Colonic mucosa (tissue), 4 donors: ENCODE results near the gene FAM209B. TPM values are rescaled to one million over a fixed set of nuclear protein-coding genes. Genes with fewer than 3 reads are reported as not detected.
"Not testable (repeated sequence)": the region's sequence is repeated elsewhere in the genome, so short reads cannot be mapped to it uniquely, and the experiment has no call there.

Experiments
- DNase-seq: peaks from one replicate; pipeline ENCODE4 v3.0.0-alpha.2; 2020
- H3K27ac ChIP-seq: fragments of 200-600 bp; one replicate; pipeline ENCODE4 v1.8.0; 2021
- H3K27me3 ChIP-seq: fragments of 200-600 bp; one replicate; pipeline ENCODE4 v1.8.0; 2021
- H3K36me3 ChIP-seq: fragments of 200-600 bp; one replicate; pipeline ENCODE4 v1.8.0; 2021
- H3K4me1 ChIP-seq: fragments of 200-600 bp; one replicate; pipeline ENCODE4 v1.8.0; 2021; ENCODE audit warnings: mild to moderate bottlenecking
- H3K4me3 ChIP-seq: fragments of 200-600 bp; one replicate; pipeline ENCODE4 v1.8.0; 2021
- H3K9ac ChIP-seq, 2 donors: one replicate each; pipeline ENCODE4 v1.7.0; 2013; ENCODE audit warnings: control low read depth in 2 of 2, low read depth in 2 of 2, low read length in 2 of 2
- H3K9me3 ChIP-seq: fragments of 200-600 bp; one replicate; pipeline ENCODE4 v1.8.0; 2021
- intact Hi-C: fragments of 100-400 bp; cut with DNase I; formaldehyde crosslinking; loops from one replicate; pipeline ENCODE4 v1.14.1; 2022
- total RNA-seq, 2 donors: library from RNA; stranded (reverse); fragmentation: NEBNext Ultra II Directional in 1 of 2; extraction: Animal tissue kit (Norgen Biotek cat#: 25700) in 1 of 2; gene quantifications; one replicate each; pipeline ENCODE4 v1.2.1, GENCODE V29; 2021
- TF ChIP-seq, protein P1 (sequence below): fragments of 200-600 bp; IDR thresholded peaks from one replicate; pipeline ENCODE4 v1.8.0; 2022; ENCODE audit warnings: antibody characterized with exemption, mild to moderate bottlenecking
- donor health status: healthy.
- donor health status: DM: no; HTN: no; CAD: no.
- donor health status: DM: no; HTN: no; CAD: no.

Gene FAM209B, protein sequence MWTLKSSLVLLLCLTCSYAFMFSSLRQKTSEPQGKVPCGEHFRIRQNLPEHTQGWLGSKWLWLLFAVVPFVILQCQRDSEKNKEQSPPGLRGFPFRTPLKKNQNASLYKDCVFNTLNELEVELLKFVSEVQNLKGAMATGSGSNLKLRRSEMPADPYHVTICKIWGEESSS
- under 1 TPM in 1 of 2 donors, not detected in 1; 0.37 TPM for total RNA-seq

DNA sequence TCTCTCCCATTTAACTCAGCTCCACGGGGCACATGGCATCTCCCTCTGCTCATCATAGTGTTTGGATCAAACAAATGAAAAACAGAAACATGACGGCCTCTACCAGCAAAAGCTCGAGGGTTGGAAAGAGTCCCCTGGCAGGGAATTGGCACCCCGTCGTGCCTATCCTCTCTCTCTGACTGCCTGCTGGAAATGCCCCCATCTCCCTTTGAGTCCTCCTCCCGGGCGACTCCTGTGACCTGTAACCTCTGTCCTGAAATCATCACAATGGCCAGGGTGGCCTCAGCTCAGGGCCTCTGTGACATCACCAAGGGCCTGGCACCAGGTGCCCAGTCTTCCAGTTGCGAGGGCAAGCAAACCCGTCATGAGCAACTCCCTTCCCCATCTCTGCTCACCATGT is at the start of gene FAM209B:
Gene FAM209B, plus strand, starts transcription at position 301 of the 400 bp plus-strand sequence. Its CDS starts 96 bp downstream, at position 397.
- H3K9ac ChIP-seq, H3K27ac ChIP-seq, H3K9me3 ChIP-seq, H3K27me3 ChIP-seq, intact Hi-C loops, H3K36me3 ChIP-seq, H3K4me1 ChIP-seq, H3K4me3 ChIP-seq, DNase-seq: not testable (repeated sequence)

DNA sequence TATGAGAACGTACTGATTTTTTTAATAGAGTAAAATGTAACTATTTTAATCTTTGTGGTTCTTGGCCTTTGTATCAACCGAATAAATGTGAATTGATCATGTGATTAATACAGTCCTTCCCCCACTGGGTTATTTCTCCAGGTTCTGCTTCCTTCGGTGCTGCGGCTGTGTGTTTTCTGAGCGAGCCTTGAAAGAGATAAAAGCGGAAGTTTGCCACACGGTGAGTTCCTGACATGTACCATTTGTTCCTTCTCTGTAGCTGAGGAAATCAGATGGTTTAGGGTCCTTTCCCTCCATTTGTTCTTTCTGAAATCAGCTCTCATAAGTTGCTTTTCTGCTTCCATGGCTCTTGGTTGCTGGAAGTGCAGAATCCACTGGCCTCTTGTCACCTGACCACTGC is 49.1 kb upstream of the FAM209B start:
- H3K4me3 ChIP-seq, result no peak overlapping the region
- no peak overlapping the region for H3K9ac ChIP-seq
- no peaks in the 10 kb centered on the region for H3K9me3 ChIP-seq
- H3K36me3 ChIP-seq, result peaks cover 7% of the 10 kb centered on the region
- no peak for DNase-seq
- H3K27ac ChIP-seq, result no peak overlapping the region
- intact Hi-C loops, result no loop called here
- H3K4me1 ChIP-seq, result no peaks in the 10 kb centered on the region
- H3K27me3 ChIP-seq, result no peaks in the 10 kb centered on the region
- TF ChIP-seq, protein P1, sequence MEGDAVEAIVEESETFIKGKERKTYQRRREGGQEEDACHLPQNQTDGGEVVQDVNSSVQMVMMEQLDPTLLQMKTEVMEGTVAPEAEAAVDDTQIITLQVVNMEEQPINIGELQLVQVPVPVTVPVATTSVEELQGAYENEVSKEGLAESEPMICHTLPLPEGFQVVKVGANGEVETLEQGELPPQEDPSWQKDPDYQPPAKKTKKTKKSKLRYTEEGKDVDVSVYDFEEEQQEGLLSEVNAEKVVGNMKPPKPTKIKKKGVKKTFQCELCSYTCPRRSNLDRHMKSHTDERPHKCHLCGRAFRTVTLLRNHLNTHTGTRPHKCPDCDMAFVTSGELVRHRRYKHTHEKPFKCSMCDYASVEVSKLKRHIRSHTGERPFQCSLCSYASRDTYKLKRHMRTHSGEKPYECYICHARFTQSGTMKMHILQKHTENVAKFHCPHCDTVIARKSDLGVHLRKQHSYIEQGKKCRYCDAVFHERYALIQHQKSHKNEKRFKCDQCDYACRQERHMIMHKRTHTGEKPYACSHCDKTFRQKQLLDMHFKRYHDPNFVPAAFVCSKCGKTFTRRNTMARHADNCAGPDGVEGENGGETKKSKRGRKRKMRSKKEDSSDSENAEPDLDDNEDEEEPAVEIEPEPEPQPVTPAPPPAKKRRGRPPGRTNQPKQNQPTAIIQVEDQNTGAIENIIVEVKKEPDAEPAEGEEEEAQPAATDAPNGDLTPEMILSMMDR, result no peak

DNA sequence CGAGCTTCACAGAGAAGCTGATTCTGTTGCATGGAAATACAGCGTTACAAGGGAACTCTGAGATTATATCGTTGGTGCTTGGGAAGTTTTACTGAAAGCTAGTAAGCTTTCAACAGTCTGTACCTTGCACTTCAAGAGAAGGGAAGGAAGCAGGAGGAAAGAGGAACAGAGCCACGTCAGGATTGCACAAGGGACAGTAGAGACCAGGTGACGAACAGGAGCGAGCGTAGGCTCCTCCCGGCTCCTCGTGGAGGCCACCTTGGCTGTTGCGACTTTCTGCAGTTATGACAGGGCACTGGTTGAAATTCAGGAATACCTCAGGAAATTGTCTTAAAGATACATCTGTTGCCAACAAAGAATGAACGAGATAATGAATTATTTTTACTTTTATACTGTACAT is 45.8 kb upstream of the FAM209B start:
- H3K36me3 ChIP-seq, result peaks cover 3% of the 10 kb centered on the region
- no peak overlapping the region for H3K9ac ChIP-seq
- no peak overlapping the region for H3K4me3 ChIP-seq
- TF ChIP-seq, protein P1, result no peak
- intact Hi-C loops, result no loop called here
- H3K4me1 ChIP-seq, result no peaks in the 10 kb centered on the region
- DNase-seq, result no peak
- H3K9me3 ChIP-seq, result no peaks in the 10 kb centered on the region
- no peaks in the 10 kb centered on the region for H3K27me3 ChIP-seq
- H3K27ac ChIP-seq, result no peak overlapping the region

- Histone ChIP-seq H3K4me1 (no peaks in the 10 kb centered on the region), H3K27ac (no peak overlapping the region), H3K27me3 (no peaks in the 10 kb centered on the region), H3K36me3 (peaks cover 3% of the 10 kb centered on the region), H3K4me3 (no peak overlapping the region), H3K9me3 (no peaks in the 10 kb centered on the region), H3K9ac (no peak overlapping the region)
- DNase-seq, result no peak
- intact Hi-C loops, result no loop called here
- TF ChIP-seq, protein P1, result no peak
Measured at GRCh38 chr20:56488566-56488965, 44.5 kb upstream of the FAM209B start.

GRCh38 chr20:56501116-56501515 is 31.9 kb upstream of the FAM209B start:
- H3K36me3 ChIP-seq, result no peaks in the 10 kb centered on the region

DNA sequence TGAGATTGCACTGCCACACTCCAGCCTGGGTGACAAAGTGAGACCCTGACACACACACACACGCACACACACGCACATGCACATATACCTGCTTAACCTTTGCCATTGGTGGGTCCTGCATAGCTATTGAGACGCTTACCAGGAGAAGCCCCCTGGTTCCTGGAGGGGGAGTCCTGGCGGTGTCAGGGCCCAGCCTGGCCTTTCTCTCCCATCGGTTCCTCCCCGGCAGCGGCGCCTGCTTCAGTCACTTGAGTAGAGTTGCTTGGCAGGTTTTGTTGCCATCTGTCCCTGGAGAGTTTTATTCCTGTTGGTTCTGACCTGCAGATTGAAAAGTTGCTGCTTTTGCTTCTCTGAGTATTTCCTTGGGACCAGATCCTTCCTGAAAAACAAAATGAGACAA is 29.1 kb upstream of the FAM209B start:
- DNase-seq, result no peak
- TF ChIP-seq, protein P1, result no peak

More at GRCh38 chr20:56501116-56501515, 31.9 kb upstream of the FAM209B start:
- no peak for DNase-seq
- Histone ChIP-seq H3K27me3 (no peaks in the 10 kb centered on the region), H3K4me3 (no peak overlapping the region), H3K27ac (no peak overlapping the region), H3K9me3 (no peaks in the 10 kb centered on the region), H3K4me1 (no peaks in the 10 kb centered on the region), H3K9ac (no peak overlapping the region)
- TF ChIP-seq, protein P1, result no peak
- intact Hi-C loops, result no loop called here

More for the DNA sequence above, 29.1 kb upstream of the FAM209B start:
- intact Hi-C loops, result no loop called here
- Histone ChIP-seq H3K4me1 (no peaks in the 10 kb centered on the region), H3K36me3 (no peaks in the 10 kb centered on the region), H3K27me3 (no peaks in the 10 kb centered on the region), H3K9me3 (no peaks in the 10 kb centered on the region), H3K4me3 (no peak overlapping the region), H3K9ac (no peak overlapping the region), H3K27ac (no peak overlapping the region)
